BJ (cell line): ENCODE measurements around the gene CARHSP1. TPM values are rescaled to one million over a fixed set of nuclear protein-coding genes. Genes with fewer than 3 reads are reported as not detected.
"Not testable (repeated sequence)": the region's sequence is repeated elsewhere in the genome, so short reads cannot be mapped to it uniquely, and the experiment has no call there.

Experiments
- CTCF ChIA-PET: fragments of 350-600 bp; formaldehyde crosslinking; extraction: SDS; loops from one replicate; lab custom pipeline; 2021; ENCODE audit warnings: antibody characterized with exemption, inconsistent platforms; lab: Yijun Ruan, JAX
- POLR2A ChIA-PET: fragments of 300-600 bp; sonication (Branson Sonifier 250); formaldehyde crosslinking; extraction: SDS; loops from one replicate; lab custom pipeline; 2021; ENCODE audit warnings: antibody characterized with exemption; lab: Charles Lee
- DNase-seq: peaks from one replicate; pipeline ENCODE4 v3.0.0-alpha.2; 2011; ENCODE audit warnings: low read depth
- H3K27me3 ChIP-seq: 2 replicates; pipeline ENCODE4 v1.6.0; 2011; ENCODE audit warnings: low read length; ENCODE audit not compliant: control insufficient read depth, insufficient read depth
- H3K36me3 ChIP-seq: 2 replicates; pipeline ENCODE4 v1.5.1; 2011; ENCODE audit warnings: low read length; ENCODE audit not compliant: control insufficient read depth, insufficient read depth
- H3K4me3 ChIP-seq: 2 replicates; pipeline ENCODE4 v1.5.1; 2011; ENCODE audit warnings: low read depth, mild to moderate bottlenecking, control low read depth, low read length
- polyA plus RNA-seq: library from polyadenylated mRNA; depleted of rRNA; stranded (reverse); fragments of >200 nt; gene quantifications from 2 replicates; pipeline ENCODE4 v1.2.3, GENCODE V29; 2011
- TF ChIP-seq, protein P1 (sequence below): IDR thresholded peaks from 2 replicates; pipeline ENCODE4 v1.5.1; 2011; ENCODE audit warnings: low read depth, mild to moderate bottlenecking, control low read depth, inconsistent platforms, low read length, moderate library complexity; ENCODE audit not compliant: insufficient read depth

Gene CARHSP1
- polyA plus RNA-seq, 1 experiment, result 119 TPM

- TF ChIP-seq, protein P1, sequence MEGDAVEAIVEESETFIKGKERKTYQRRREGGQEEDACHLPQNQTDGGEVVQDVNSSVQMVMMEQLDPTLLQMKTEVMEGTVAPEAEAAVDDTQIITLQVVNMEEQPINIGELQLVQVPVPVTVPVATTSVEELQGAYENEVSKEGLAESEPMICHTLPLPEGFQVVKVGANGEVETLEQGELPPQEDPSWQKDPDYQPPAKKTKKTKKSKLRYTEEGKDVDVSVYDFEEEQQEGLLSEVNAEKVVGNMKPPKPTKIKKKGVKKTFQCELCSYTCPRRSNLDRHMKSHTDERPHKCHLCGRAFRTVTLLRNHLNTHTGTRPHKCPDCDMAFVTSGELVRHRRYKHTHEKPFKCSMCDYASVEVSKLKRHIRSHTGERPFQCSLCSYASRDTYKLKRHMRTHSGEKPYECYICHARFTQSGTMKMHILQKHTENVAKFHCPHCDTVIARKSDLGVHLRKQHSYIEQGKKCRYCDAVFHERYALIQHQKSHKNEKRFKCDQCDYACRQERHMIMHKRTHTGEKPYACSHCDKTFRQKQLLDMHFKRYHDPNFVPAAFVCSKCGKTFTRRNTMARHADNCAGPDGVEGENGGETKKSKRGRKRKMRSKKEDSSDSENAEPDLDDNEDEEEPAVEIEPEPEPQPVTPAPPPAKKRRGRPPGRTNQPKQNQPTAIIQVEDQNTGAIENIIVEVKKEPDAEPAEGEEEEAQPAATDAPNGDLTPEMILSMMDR, result no peak
- POLR2A ChIA-PET, result no interaction called here
- DNase-seq, result no peak
- CTCF ChIA-PET, result no interaction called here
- no peak overlapping the region for H3K4me3 ChIP-seq
- H3K36me3 ChIP-seq, result peaks cover 15% of the 10 kb centered on the region
- H3K27me3 ChIP-seq, result no peaks in the 10 kb centered on the region
Observed at GRCh38 chr16:8846401-8846932, 22.3 kb downstream of the CARHSP1 start.

GRCh38 chr16:8845699-8846298 is 23.0 kb downstream of the CARHSP1 start:
- TF ChIP-seq, protein P1, result no peak
- H3K4me3 ChIP-seq, result no peak overlapping the region
- no peaks in the 10 kb centered on the region for H3K27me3 ChIP-seq
- peaks cover 15% of the 10 kb centered on the region for H3K36me3 ChIP-seq
- CTCF ChIA-PET, result no interaction called here
- DNase-seq, result no peak
- POLR2A ChIA-PET, result no interaction called here

DNA sequence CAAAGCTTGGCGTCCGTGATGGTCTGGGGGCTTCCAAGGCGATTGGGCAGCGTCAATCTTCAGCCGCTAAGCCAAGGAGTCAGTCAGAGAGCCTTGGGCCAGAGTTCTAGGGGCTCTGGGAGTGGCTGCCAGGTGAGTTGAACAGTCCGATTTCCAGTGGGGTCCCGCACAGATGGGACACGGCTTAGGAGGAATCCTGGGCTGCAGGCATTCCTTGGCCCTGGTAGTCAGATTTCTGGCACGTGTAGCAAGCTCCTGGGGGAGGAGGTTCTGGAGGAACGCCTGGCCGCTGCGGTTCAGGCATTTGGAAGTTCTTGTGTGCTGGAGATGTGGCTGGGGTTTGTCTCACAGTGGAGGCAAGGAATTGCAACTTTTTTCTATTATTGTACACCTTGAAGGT is 25.5 kb downstream of the CARHSP1 start:
- H3K27me3 ChIP-seq, POLR2A ChIA-PET, CTCF ChIA-PET, H3K4me3 ChIP-seq, H3K36me3 ChIP-seq, DNase-seq: not testable (repeated sequence)

GRCh38 chr16:8842016-8842415 is 26.8 kb downstream of the CARHSP1 start:
- H3K4me3 ChIP-seq, DNase-seq, CTCF ChIA-PET, H3K27me3 ChIP-seq, H3K36me3 ChIP-seq, POLR2A ChIA-PET: not testable (repeated sequence)

DNA sequence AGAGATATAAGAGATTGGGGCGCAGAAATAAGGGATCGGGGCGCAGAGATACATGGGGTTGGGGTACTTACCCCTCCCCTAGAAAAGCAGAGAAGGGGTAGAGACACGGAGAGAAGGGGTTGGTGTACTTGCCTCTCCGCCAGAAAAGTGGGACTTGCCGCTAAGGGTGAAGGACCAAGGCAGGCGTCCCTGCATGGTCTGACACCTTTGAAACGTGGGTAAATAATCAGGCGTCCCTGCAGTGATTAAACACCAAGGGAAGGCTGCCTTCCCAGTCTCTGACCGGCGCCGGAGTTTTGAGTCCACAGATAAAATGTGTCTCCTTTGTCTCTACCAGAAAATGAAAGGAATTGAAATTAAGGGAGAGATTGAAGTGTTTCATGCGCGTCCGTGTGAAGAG is 31.2 kb downstream of the CARHSP1 start:
- H3K27me3 ChIP-seq, H3K36me3 ChIP-seq, POLR2A ChIA-PET, H3K4me3 ChIP-seq, DNase-seq: not testable (repeated sequence)
- CTCF ChIA-PET, result interaction anchor here (0.6 kb wide), 1 partner anchor 12 kb away, joined by 3 read pairs; no protein-coding TSS in a partner anchor

DNA sequence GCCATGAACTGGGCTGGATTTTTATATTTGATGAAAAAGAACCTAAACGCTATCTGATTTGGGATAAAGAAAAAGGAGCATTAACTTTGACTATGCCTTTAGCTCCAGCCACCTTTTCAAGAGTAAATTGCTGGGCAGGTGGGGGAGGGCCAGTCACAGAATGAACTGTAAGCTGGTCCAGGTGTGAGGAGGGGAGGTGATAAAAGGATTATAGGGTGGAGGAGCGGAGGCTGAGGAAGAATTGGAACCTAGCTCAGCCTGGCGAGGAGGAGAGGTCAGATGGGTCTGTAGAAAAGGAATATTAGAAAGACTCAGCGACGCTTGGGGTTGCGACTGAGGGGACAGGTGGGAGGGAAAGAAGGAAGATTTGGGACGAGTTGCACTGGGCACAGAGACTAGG is 32.0 kb downstream of the CARHSP1 start:
- DNase-seq, H3K27me3 ChIP-seq, H3K36me3 ChIP-seq, CTCF ChIA-PET, H3K4me3 ChIP-seq, POLR2A ChIA-PET: not testable (repeated sequence)

DNA sequence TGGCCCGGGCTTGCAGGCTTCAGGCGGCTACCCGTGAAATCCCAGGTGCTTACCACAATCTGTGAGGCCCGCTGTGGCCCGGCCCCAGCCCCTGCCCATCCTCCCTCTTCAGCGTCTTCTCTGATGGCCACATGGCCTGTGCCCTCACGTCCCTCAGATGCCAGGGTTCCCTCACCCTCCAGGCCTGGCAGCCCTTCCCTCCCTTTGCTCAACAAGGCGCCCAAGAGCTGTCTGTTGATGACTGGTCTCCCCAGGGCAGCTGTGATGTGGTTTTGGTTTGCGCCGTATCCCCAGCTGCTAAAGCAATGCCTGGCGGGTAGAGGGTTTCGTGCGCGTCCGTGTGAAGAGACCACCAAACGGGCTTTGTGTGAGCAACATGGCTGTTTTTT is 36.1 kb downstream of the CARHSP1 start:
- H3K36me3 ChIP-seq, result peaks cover 20% of the 10 kb centered on the region
- CTCF ChIA-PET, result no interaction called here
- DNase-seq, result no peak
- TF ChIP-seq, protein P1, result no peak
- H3K27me3 ChIP-seq, result no peaks in the 10 kb centered on the region
- POLR2A ChIA-PET, result no interaction called here
- no peak overlapping the region for H3K4me3 ChIP-seq
